NCI-H1436 treated with DMSO at 0.1 percent for 48 hours (cell line): ENCODE data around the gene ORMDL2.
"Not testable (repeated sequence)": the region's sequence is repeated elsewhere in the genome, so short reads cannot be mapped to it uniquely, and the experiment has no call there.

Source experiments
- DNase-seq: peaks from one replicate; lab custom pipeline; 2025; lab: John Stamatoyannopoulos, UW

The ORMDL2 gene

GRCh38 chr12:55861396-55861795 lies 43.6 kb downstream of the ORMDL2 start:
- DNase-seq, result no peak

- DNase-seq, result no peak
Observed at GRCh38 chr12:55861871-55862270, 44.0 kb downstream of the ORMDL2 start.

GRCh38 chr12:55862286-55862685 lies 44.4 kb downstream of the ORMDL2 start:
- no peak for DNase-seq

- DNase-seq, result not testable (repeated sequence)
Observed at GRCh38 chr12:55862931-55863330, 45.1 kb downstream of the ORMDL2 start.

GRCh38 chr12:55865327-55865726 lies 47.5 kb downstream of the ORMDL2 start:
- no peak for DNase-seq

- not testable (repeated sequence) for DNase-seq
Observed at GRCh38 chr12:55866454-55867004, 48.7 kb downstream of the ORMDL2 start.
